ENCODE data around the gene BTF3L4.

The BTF3L4 gene

DNA sequence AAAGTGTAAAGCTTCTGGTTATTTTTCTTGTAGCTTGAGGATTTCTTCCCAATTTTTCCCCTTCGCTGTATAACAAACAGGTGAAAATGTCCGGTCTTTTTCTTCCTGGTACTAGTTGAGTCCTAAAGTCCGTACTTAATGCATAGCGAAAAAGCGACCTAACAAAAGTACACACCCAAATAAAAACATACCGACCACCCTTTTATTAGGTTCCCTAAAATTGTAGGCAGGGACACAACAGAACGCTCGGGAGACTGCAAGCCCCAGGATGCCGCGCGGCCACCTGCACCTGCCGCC lies 281 bp upstream of the BTF3L4 start:
- TF ChIP-seq, protein P1, sequence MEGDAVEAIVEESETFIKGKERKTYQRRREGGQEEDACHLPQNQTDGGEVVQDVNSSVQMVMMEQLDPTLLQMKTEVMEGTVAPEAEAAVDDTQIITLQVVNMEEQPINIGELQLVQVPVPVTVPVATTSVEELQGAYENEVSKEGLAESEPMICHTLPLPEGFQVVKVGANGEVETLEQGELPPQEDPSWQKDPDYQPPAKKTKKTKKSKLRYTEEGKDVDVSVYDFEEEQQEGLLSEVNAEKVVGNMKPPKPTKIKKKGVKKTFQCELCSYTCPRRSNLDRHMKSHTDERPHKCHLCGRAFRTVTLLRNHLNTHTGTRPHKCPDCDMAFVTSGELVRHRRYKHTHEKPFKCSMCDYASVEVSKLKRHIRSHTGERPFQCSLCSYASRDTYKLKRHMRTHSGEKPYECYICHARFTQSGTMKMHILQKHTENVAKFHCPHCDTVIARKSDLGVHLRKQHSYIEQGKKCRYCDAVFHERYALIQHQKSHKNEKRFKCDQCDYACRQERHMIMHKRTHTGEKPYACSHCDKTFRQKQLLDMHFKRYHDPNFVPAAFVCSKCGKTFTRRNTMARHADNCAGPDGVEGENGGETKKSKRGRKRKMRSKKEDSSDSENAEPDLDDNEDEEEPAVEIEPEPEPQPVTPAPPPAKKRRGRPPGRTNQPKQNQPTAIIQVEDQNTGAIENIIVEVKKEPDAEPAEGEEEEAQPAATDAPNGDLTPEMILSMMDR (IDR thresholded peaks at IDR 0.05; ENCODE audit: insufficient read depth, low read depth, low read length, missing control alignments): no peak
- DNase-seq (ENCODE audit: low read depth): no peak
- peak overlapping the region; percentile 91 for H3K4me3 ChIP-seq (ENCODE audit: low read depth, low read length)

DNA sequence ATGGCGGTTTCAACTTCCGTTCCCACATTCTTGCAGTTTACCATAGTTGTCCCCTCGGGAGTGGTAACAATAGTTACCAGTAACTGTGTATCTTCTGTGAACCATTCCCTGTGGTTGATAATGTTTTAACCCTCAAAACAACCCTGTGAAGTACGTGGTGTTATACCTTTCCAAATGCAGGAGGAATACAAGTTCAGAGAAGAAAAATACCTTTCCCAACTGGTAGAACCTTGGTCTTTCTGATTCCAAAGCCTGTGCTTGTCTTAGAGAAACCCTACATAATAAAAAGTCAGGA lies 789 bp downstream of the BTF3L4 start:
- DNase-seq (ENCODE audit: low read depth): no peak
- H3K4me3 ChIP-seq (ENCODE audit: low read depth, low read length): peak overlapping the region; percentile 91
- TF ChIP-seq, protein P1 (IDR thresholded peaks at IDR 0.05; ENCODE audit: insufficient read depth, low read depth, low read length, missing control alignments): no peak

DNA sequence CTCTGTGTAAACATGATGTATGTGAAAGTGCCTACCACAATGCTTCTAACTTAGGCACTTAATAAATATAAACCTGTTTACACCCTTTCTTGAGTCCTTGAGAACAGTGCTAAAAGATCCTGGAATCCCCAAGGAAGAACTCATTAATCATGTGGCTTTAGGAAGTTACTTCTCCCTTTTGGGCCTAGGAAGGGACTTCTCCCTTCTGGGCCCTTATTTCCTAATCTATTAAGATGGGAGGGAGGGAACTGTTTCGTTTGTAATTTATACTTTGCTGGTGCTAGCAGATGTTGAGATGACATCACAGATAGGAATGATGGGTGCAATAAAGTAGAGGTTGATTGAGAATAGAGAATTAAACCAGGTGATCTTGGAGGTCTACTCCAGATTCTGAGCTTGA lies 1.2 kb downstream of the BTF3L4 start:
- TF ChIP-seq, protein P1 (IDR thresholded peaks at IDR 0.05; ENCODE audit: insufficient read depth, low read depth, low read length, missing control alignments): no peak
- DNase-seq (ENCODE audit: low read depth): no peak
- peak overlapping the region; percentile 91 for H3K4me3 ChIP-seq (ENCODE audit: low read depth, low read length)

GRCh38 chr1:52057876-52058415 lies 1.9 kb downstream of the BTF3L4 start:
- no peak for DNase-seq (ENCODE audit: low read depth)
- no peak overlapping the region for H3K4me3 ChIP-seq (ENCODE audit: low read depth, low read length)
- TF ChIP-seq, protein P1 (IDR thresholded peaks at IDR 0.05; ENCODE audit: insufficient read depth, low read depth, low read length, missing control alignments): no peak

DNA sequence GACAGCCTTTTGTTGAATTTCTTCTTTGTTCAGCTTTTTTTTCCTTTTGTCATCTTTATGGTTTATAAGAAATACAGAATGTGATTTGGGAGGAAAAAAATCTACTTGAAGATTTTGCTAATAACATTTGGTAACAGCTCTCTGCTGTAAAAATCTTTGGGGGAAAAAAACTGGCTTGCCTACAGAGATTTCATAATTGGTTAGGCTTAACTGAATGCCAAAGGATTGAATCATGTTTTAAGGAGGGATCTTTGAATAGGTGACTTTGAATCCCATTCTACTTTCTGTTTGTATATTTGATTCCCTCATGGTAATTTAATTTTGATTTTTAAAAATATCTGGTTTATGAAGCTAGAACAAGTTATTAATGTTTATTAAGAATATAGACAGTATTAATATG lies 3.2 kb downstream of the BTF3L4 start:
- no peak for DNase-seq (ENCODE audit: low read depth)
- TF ChIP-seq, protein P1 (IDR thresholded peaks at IDR 0.05; ENCODE audit: insufficient read depth, low read depth, low read length, missing control alignments): no peak
- no peak overlapping the region for H3K4me3 ChIP-seq (ENCODE audit: low read depth, low read length)

DNA sequence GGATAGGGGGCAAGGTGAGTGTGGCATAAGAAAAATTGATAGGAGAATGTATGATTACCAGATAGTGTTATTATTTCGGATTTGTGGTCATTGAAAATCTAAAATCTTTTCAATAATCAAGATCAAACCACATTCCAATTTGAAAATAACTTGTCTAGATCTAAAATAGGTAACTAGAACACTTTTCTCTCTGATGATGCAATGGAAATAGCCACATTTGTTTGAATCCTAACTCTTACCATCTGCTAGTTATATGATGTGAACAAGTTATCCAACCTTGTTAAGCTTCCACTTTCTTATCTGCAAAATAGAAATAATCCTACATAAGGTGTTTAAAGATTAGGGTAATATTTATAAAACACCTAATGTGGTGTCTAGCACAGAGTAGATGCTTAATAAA lies 3.8 kb downstream of the BTF3L4 start:
- no peak overlapping the region for H3K4me3 ChIP-seq (ENCODE audit: low read depth, low read length)
- DNase-seq (ENCODE audit: low read depth): no peak
- TF ChIP-seq, protein P1 (IDR thresholded peaks at IDR 0.05; ENCODE audit: insufficient read depth, low read depth, low read length, missing control alignments): no peak

DNA sequence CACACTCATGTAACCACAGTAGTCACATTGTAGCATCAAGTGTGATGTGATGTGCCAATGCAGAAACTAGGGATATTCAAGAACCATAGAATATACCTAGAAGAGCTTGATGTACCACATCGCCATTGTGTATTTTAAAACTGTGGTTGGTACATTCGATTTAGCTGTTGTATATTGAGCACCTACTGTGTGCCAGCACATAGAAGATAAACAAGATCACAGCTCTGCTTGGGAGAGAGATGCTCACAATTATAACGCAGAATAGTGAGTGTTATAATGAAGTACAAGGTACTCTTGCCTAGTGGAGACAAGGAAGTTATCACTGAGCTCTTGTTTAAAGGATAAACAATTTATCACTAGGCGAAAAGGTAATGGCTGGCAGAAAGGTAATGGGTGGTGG lies 4.7 kb downstream of the BTF3L4 start:
- no peak overlapping the region for H3K4me3 ChIP-seq (ENCODE audit: low read depth, low read length)
- TF ChIP-seq, protein P1 (IDR thresholded peaks at IDR 0.05; ENCODE audit: insufficient read depth, low read depth, low read length, missing control alignments): no peak
- DNase-seq (ENCODE audit: low read depth): no peak

Data from GM12865 (cell line).